Measurements from ENCODE around the gene CLN5.

Gene CLN5

DNA sequence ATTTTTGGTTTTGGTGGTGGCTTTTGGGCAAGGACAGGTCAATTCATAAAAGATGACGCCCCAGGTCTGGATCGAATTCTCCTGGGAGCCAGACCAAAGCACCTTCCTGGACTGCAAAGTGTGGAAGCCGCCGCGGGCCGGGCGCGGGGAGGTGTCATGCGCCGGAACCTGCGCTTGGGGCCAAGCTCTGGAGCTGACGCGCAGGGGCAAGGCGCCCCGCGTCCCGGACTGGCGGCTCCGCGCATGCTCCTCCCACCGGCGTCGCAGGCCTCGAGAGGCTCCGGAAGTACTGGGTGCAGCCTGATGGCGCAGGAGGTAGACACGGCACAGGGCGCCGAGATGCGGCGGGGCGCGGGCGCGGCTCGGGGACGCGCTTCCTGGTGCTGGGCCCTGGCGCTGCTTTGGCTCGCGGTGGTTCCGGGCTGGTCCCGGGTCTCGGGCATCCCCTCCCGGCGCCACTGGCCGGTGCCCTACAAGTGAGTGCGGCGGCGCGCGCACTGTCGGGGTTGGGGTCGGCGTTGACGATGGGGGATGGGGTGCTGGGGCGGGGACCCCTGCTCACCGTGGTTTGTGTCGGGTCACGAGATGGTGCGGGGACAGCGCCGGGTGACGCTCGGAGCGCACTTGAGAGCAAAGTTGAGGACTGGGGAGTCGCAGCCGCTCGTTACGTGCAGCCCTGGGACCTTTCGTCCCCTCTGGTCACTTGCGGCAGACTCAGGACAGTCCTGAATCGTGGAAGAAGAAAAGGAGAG is at the start of gene CLN5:
CLN5 (plus strand) TSS at position 286 of the 752 bp plus-strand sequence; CDS start at position 304, 18 bp downstream.
- TF ChIP-seq, protein P1, sequence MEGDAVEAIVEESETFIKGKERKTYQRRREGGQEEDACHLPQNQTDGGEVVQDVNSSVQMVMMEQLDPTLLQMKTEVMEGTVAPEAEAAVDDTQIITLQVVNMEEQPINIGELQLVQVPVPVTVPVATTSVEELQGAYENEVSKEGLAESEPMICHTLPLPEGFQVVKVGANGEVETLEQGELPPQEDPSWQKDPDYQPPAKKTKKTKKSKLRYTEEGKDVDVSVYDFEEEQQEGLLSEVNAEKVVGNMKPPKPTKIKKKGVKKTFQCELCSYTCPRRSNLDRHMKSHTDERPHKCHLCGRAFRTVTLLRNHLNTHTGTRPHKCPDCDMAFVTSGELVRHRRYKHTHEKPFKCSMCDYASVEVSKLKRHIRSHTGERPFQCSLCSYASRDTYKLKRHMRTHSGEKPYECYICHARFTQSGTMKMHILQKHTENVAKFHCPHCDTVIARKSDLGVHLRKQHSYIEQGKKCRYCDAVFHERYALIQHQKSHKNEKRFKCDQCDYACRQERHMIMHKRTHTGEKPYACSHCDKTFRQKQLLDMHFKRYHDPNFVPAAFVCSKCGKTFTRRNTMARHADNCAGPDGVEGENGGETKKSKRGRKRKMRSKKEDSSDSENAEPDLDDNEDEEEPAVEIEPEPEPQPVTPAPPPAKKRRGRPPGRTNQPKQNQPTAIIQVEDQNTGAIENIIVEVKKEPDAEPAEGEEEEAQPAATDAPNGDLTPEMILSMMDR (conservative IDR thresholded peaks at IDR 0.05; ENCODE audit: low read depth, low read length), result no peak
- peak; percentile 79 for DNase-seq (ENCODE audit: low read depth)
- peak within 1 kb of the TSS; percentile 92 for H3K4me3 ChIP-seq (ENCODE audit: low read length)

DNA sequence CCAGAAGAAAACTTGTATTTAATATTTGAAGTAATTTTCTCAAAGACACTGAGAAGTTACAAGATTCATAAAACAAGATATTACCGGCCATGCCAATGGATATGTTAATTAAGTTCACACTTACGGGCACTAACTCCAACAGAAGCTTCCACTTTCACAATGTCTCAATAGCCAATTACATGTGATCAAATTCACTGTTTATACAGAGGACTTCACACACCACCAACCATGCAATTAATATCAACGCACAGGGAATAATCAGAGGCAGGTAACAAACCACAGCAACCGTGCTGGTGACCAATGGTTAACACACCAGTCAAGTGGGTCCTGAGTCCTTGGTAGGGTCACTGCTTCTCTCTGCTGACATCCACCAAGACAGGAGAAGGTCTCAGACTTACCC is 49.5 kb upstream of the CLN5 start:
- H3K4me3 ChIP-seq (ENCODE audit: low read length), result no peak overlapping the region
- no peak for DNase-seq (ENCODE audit: low read depth)
- TF ChIP-seq, protein P1 (conservative IDR thresholded peaks at IDR 0.05; ENCODE audit: low read depth, low read length), result no peak

DNA sequence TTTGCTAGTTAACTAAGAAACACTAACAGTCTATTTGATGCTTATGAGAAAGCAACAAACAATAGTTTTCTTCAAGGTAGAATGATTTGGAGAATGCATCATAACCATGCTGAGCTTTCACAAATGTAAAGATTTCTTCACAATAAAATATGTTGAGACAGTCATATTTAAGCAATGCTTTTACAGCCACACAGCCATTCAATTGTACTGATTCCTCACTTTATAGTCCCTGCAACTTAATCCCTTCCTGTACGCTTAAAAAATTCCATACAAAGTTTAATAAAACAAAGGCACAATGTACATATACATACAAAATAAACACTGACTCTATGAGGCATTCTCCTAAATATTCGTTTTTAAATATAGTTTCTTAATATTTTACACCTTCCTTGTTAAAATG is 48.2 kb upstream of the CLN5 start:
- no peak overlapping the region for H3K4me3 ChIP-seq (ENCODE audit: low read length)
- DNase-seq (ENCODE audit: low read depth), result no peak
- TF ChIP-seq, protein P1 (conservative IDR thresholded peaks at IDR 0.05; ENCODE audit: low read depth, low read length), result no peak

DNA sequence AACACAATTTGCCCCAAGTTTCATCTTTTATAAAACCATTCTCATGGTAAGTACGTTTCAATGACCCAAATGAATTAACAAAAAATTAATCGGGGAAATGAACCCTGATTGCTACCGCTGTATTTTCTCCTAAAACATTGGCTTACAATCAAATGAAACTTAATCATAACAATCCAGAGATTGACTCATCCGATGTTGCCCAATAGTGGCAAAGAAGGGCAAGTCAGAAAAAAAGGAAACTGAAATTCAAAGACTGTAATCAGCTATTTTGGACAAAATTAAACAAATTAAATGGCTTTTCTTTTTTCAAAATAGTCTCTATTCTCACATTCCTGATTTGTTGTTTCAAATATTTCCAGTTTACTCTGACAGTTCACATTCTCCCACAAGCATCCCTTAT is 47.4 kb upstream of the CLN5 start:
- TF ChIP-seq, protein P1 (conservative IDR thresholded peaks at IDR 0.05; ENCODE audit: low read depth, low read length), result no peak
- DNase-seq (ENCODE audit: low read depth), result no peak
- H3K4me3 ChIP-seq (ENCODE audit: low read length), result no peak overlapping the region

DNA sequence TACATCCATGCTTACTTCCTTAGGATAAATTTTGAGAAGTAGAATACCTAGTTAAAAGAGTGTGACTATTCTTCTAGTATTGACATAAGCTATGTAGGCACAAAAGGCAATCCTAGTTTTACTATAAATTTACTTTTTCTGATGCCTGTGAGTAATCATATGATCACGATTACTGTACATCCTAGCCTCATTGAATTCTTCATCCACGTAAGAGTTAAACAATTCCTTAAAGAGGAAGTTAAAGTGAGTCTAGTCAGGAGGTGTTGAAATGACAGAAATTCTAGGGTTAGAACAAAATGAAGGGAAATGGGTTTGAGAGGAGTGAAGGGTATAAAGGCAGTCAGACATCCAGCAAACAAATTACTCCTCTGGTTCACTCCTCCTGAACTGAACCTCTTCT is 43.7 kb upstream of the CLN5 start, which contains the start of gene ACOD1:
ACOD1 (plus strand) TSS at position 363 of the 400 bp plus-strand sequence. CDS start 48 bp downstream, outside the sequence.
- no peak within 1 kb of the TSS for H3K4me3 ChIP-seq (ENCODE audit: low read length)
- DNase-seq (ENCODE audit: low read depth), result no peak
- TF ChIP-seq, protein P1 (conservative IDR thresholded peaks at IDR 0.05; ENCODE audit: low read depth, low read length), result no peak

DNA sequence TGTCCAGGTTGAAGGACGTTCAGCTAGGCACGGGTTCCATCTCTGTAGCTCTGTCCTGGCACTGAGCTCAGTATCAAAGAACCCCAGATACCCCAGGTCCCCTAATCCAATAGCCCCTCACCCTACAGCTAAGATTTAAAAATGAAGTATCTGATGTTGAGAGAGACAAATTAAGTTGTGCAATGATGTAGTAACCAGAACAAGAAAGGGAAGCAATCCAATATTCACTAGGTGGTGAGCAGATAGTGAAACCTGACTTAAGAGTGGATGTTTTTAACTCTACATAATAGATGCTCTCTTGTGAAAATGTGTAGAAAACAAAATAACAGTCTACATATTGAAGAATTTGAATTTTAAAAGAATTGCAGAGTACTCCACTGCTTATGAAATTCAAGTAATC is 41.8 kb upstream of the CLN5 start:
- DNase-seq (ENCODE audit: low read depth), result no peak
- H3K4me3 ChIP-seq (ENCODE audit: low read length), result no peak overlapping the region
- TF ChIP-seq, protein P1 (conservative IDR thresholded peaks at IDR 0.05; ENCODE audit: low read depth, low read length), result no peak

DNA sequence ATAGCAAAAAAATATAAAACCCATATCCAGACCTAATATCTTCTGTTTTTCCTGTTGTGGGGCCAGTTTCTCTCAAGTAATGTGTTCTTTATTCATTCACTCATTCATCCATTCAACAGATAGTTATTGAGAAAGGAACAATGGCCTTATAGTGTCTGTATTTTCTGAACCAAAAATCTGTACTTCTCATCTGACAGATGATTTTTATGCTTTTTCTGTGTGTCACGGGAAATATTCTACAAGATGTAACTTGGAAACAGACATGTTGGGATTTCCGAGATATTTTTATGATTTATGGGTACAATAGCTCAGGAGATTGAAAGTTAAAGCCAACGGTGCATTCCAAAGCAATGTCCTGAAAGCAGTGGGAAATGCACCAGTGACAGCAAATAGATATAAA is 37.9 kb upstream of the CLN5 start:
- DNase-seq (ENCODE audit: low read depth), result no peak
- H3K4me3 ChIP-seq (ENCODE audit: low read length), result no peak overlapping the region
- TF ChIP-seq, protein P1 (conservative IDR thresholded peaks at IDR 0.05; ENCODE audit: low read depth, low read length), result no peak

All from retinal pigment epithelial cell (primary cell).